A673 (cell line): ENCODE results near the gene SAMD11.

Source experiments
- CTCF ChIP-seq: fragments of 300-800, 200-600 bp; sonication (generic); conservative IDR thresholded peaks from 2 replicates; pipeline ENCODE4 v1.5.1; 2017; ENCODE audit warnings: low read depth, mild to moderate bottlenecking, antibody characterized with exemption, low read length, moderate library complexity, mixed read lengths
- EZH2 ChIP-seq: fragments of 200-600 bp; sonication (generic); IDR thresholded peaks from 2 replicates; pipeline ENCODE4 v1.6.1; 2017; ENCODE audit warnings: borderline replicate concordance, low read depth, mild to moderate bottlenecking, mixed read lengths, antibody characterized with exemption, low read length; ENCODE audit not compliant: poor library complexity, severe bottlenecking

DNA sequence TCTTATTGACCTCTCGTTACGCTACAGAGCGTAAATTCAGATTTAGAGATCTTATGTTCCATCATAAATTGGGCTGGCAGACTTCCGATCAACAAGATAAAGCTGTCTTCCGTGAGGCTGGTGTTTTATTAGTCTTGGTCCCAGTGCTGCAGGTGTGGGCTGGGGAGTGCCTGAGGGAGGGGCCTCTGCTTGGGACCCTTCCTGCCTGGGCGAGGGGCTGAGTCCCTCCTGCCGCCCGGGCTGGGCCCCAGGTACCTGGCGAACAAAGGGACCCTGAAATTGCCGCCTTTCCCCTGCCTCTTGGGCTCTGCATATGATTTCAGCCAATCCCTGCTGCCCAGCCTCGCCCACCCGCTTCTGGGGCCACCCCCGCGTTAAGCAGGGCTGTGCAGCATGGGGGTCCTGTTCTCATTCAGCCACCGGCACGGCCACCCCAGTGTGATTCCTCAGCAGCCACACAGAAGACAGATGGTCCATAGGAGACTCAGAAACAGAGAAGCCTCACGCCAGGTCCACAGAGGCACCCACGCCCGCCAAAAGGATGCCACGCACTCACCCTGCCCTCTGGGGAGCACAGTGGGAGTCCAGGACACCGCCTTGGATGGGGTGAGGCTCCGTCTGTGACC, 6.1 kb upstream of the SAMD11 start:
- TF ChIP-seq CTCF (no peak), EZH2 (no peak)
